Panc1 (cell line): Measurements from ENCODE around the gene ZYG11B. TPM values are rescaled to one million over a fixed set of nuclear protein-coding genes. Genes with fewer than 3 reads are reported as not detected.

ENCODE experiments used
- ATAC-seq: fragments of 200-7000 bp; cut with Tn5 transposase; 2 replicates; pipeline ENCODE4 v1.9.1; 2020; ENCODE audit warnings: mild to moderate bottlenecking, moderate library complexity
- BruUV-seq: library from RNA; stranded (reverse); fragments of 400-500 nt; replicated peaks from 2 replicates; lab custom pipeline; 2021; lab: Mats Ljungman, UMichigan
- CTCF ChIA-PET: fragments of 300-600 bp; sonication (Branson Sonifier 250); formaldehyde crosslinking; loops from one replicate; lab custom pipeline; 2022; ENCODE audit warnings: antibody characterized with exemption; lab: Charles Lee
- POLR2A ChIA-PET: fragments of 300-600 bp; sonication (Branson Sonifier 250); formaldehyde crosslinking; loops from one replicate; lab custom pipeline; 2022; ENCODE audit warnings: antibody characterized with exemption; lab: Charles Lee
- DNase-seq: peaks from one replicate; pipeline ENCODE4 v3.0.0-alpha.2; 2010; ENCODE audit warnings: low read depth, low spot score
- H3K27ac ChIP-seq: 2 replicates; pipeline ENCODE4 v1.5.1; 2011; ENCODE audit warnings: mild to moderate bottlenecking, low read length, inconsistent platforms
- H3K27me3 ChIP-seq: fragments of 200-500 bp; sonication (Bioruptor generic); 2 replicates; pipeline ENCODE4 v1.6.0; 2014; ENCODE audit warnings: low read length, inconsistent platforms; ENCODE audit not compliant: control insufficient read depth, insufficient read depth
- H3K36me3 ChIP-seq: fragments of 200-500 bp; sonication (Bioruptor generic); 2 replicates; pipeline ENCODE4 v1.5.1; 2014; ENCODE audit warnings: inconsistent platforms, mild to moderate bottlenecking, low read length, moderate library complexity; ENCODE audit not compliant: control insufficient read depth, insufficient read depth
- H3K4me1 ChIP-seq: 2 replicates; pipeline ENCODE4 v1.5.1; 2011; ENCODE audit warnings: inconsistent platforms, mild to moderate bottlenecking, low read length, moderate library complexity; ENCODE audit not compliant: control insufficient read depth, insufficient read depth
- H3K4me3 ChIP-seq, 2 experiments: 2 replicates each; pipeline ENCODE4 v1.5.1; 2011 to 2012; ENCODE audit warnings: low read depth in 2 of 2, low read length in 2 of 2, mild to moderate bottlenecking in 2 of 2, inconsistent platforms in 1 of 2, moderate library complexity in 1 of 2
- H3K9me3 ChIP-seq: fragments of 200-500 bp; sonication (Bioruptor generic); 2 replicates; pipeline ENCODE4 v1.5.1; 2014; ENCODE audit warnings: low read depth, mild to moderate bottlenecking, inconsistent platforms, low read length, moderate library complexity; ENCODE audit not compliant: control insufficient read depth, insufficient read depth
- CTCF ChIP-seq: fragments of 450-650 bp; IDR thresholded peaks from 2 replicates; pipeline ENCODE4 v1.5.1; 2017; ENCODE audit warnings: mild to moderate bottlenecking
- POLR2AphosphoS5 ChIP-seq: IDR thresholded peaks from 2 replicates; pipeline ENCODE4 v1.6.1; 2012; ENCODE audit warnings: mild to moderate bottlenecking, low read depth, low read length, moderate library complexity
- SIN3A ChIP-seq: IDR thresholded peaks from 2 replicates; pipeline ENCODE4 v1.6.1; 2012; ENCODE audit warnings: low read depth, mild to moderate bottlenecking, low read length, moderate library complexity, borderline replicate concordance; ENCODE audit not compliant: insufficient read depth
- TCF7L2 ChIP-seq: IDR thresholded peaks from 2 replicates; pipeline ENCODE4 v1.6.1; 2011; ENCODE audit warnings: mild to moderate bottlenecking, low read depth, low read length, inconsistent platforms
- in situ Hi-C: cut with HindIII; loops from 2 replicates; pipeline ENCODE4 v1.10.0; 2016; ENCODE audit warnings: low sequenced_read_pairs, low pct_unique_long_range_greater_than_20kb
- intact Hi-C: fragments of 100-400 bp; cut with micrococcal nuclease; formaldehyde crosslinking; loops from one replicate; pipeline ENCODE4 v1.10.0; 2022; ENCODE audit not compliant: unreplicated experiment
- total RNA-seq: library from RNA; stranded (reverse); gene quantifications from one replicate; pipeline ENCODE4 v1.2.1, GENCODE V29; 2021; ENCODE audit not compliant: unreplicated experiment
- TF ChIP-seq, protein P1 (sequence below), 2 experiments: IDR thresholded peaks; 2 replicates each; pipeline ENCODE4 v1.6.1; 2011 to 2012; ENCODE audit warnings: low read depth in 2 of 2, control low read depth in 1 of 2, low read length in 1 of 2, mild to moderate bottlenecking in 1 of 2, moderate library complexity in 1 of 2; ENCODE audit not compliant: insufficient read depth in 1 of 2

Gene ZYG11B
- total RNA-seq, 1 experiment from 2014 or later = 30.7 TPM

GRCh38 chr1:52848423-52848822 lies 122.2 kb downstream of the ZYG11B start:
- intact Hi-C loops = no loop called here

GRCh38 chr1:52850951-52851350 lies 124.7 kb downstream of the ZYG11B start:
- ATAC-seq = no peak
- in situ Hi-C loops = no loop called here
- POLR2A ChIA-PET = no interaction called here
- no peak for TF ChIP-seq CTCF
- TF ChIP-seq SIN3A = no peak
- no peak for TF ChIP-seq TCF7L2
- TF ChIP-seq POLR2AphosphoS5 = no peak
- TF ChIP-seq, protein P1, sequence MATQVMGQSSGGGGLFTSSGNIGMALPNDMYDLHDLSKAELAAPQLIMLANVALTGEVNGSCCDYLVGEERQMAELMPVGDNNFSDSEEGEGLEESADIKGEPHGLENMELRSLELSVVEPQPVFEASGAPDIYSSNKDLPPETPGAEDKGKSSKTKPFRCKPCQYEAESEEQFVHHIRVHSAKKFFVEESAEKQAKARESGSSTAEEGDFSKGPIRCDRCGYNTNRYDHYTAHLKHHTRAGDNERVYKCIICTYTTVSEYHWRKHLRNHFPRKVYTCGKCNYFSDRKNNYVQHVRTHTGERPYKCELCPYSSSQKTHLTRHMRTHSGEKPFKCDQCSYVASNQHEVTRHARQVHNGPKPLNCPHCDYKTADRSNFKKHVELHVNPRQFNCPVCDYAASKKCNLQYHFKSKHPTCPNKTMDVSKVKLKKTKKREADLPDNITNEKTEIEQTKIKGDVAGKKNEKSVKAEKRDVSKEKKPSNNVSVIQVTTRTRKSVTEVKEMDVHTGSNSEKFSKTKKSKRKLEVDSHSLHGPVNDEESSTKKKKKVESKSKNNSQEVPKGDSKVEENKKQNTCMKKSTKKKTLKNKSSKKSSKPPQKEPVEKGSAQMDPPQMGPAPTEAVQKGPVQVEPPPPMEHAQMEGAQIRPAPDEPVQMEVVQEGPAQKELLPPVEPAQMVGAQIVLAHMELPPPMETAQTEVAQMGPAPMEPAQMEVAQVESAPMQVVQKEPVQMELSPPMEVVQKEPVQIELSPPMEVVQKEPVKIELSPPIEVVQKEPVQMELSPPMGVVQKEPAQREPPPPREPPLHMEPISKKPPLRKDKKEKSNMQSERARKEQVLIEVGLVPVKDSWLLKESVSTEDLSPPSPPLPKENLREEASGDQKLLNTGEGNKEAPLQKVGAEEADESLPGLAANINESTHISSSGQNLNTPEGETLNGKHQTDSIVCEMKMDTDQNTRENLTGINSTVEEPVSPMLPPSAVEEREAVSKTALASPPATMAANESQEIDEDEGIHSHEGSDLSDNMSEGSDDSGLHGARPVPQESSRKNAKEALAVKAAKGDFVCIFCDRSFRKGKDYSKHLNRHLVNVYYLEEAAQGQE (IDR thresholded peaks at IDR 0.05; ENCODE audit: insufficient read depth in 1 of 2, low read depth in 2 of 2, low read length in 1 of 2) = no peak
- no TSS peak for BruUV-seq
- Histone ChIP-seq H3K9me3 (no peaks in the 10 kb centered on the region), H3K27me3 (no peaks in the 10 kb centered on the region), H3K4me1 (no peaks in the 10 kb centered on the region), H3K36me3 (no peaks in the 10 kb centered on the region), H3K27ac (no peak overlapping the region), H3K4me3 (no peak overlapping the region)
- CTCF ChIA-PET = no interaction called here
- intact Hi-C loops = no loop called here
- no peak for DNase-seq

More at GRCh38 chr1:52848423-52848822, 122.2 kb downstream of the ZYG11B start:
- Histone ChIP-seq H3K4me1 (no peaks in the 10 kb centered on the region), H3K4me3 (no peak overlapping the region), H3K27me3 (no peaks in the 10 kb centered on the region), H3K27ac (no peak overlapping the region), H3K9me3 (no peaks in the 10 kb centered on the region), H3K36me3 (no peaks in the 10 kb centered on the region)
- DNase-seq (no peak), ATAC-seq (no peak)
- CTCF ChIA-PET = no interaction called here
- TF ChIP-seq SIN3A = no peak
- TF ChIP-seq POLR2AphosphoS5 = no peak
- BruUV-seq = no TSS peak
- in situ Hi-C loops = no loop called here
- POLR2A ChIA-PET = interaction anchor here (0.6 kb wide), 1 partner anchor 9 kb away, joined by 7 read pairs; no protein-coding TSS in a partner anchor

- ATAC-seq (no peak), DNase-seq (no peak)
- CTCF ChIA-PET = no interaction called here
- TF ChIP-seq CTCF (no peak), POLR2AphosphoS5 (no peak), SIN3A (no peak), TCF7L2 (no peak)
- TF ChIP-seq, protein P1 (IDR thresholded peaks at IDR 0.05; ENCODE audit: insufficient read depth in 1 of 2, low read depth in 2 of 2, low read length in 1 of 2) = no peak
- POLR2A ChIA-PET = no interaction called here
- no peak overlapping the region for H3K27ac ChIP-seq
- intact Hi-C loops (no loop called here), in situ Hi-C loops (no loop called here)
- no peaks in the 10 kb centered on the region for H3K9me3 ChIP-seq
- no peak overlapping the region for H3K4me3 ChIP-seq
- no TSS peak for BruUV-seq
- no peaks in the 10 kb centered on the region for H3K27me3 ChIP-seq
- H3K4me1 ChIP-seq = no peaks in the 10 kb centered on the region
- no peaks in the 10 kb centered on the region for H3K36me3 ChIP-seq
Observed at GRCh38 chr1:52852854-52853253, 126.6 kb downstream of the ZYG11B start.
